T-helper 1 cell treated with Interleukin-12 subunit alpha and Interleukin-12 subunit beta and Interleukin-4 antibody, amounts not matched to agents 30 ng/mL and 1 ng/mL, for 36 hours (primary cell): ENCODE measurements around the gene TMEM50A. TPM values are rescaled to one million over a fixed set of nuclear protein-coding genes. Genes with fewer than 3 reads are reported as not detected.
"Not testable (repeated sequence)": the region's sequence is repeated elsewhere in the genome, so short reads cannot be mapped to it uniquely, and the experiment has no call there.

ENCODE experiments used
- intact Hi-C: fragments of 100-400 bp; cut with micrococcal nuclease; formaldehyde crosslinking; loops from one replicate; pipeline ENCODE4 v1.15.1; 2024
- total RNA-seq: library from RNA; stranded (reverse); gene quantifications from 2 replicates; pipeline ENCODE4 v1.2.3, GENCODE V29; 2022

The TMEM50A gene
- total RNA-seq, 1 donor from 2014 or later = 156 TPM

- intact Hi-C loops = loop anchor here (10.0 kb wide), 1 partner anchor 575 kb away; the partner anchor contains the start of gene STMN1
These were observed 8.2 kb upstream of the TMEM50A start for GRCh38 chr1:25329950-25330349.

- intact Hi-C loops = loop anchor here (5.0 to 10.0 kb wide), 2 partner anchors 568 to 775 kb away; partner anchors contain the start of genes PDIK1L and STMN1
These were observed 1.2 kb upstream of the TMEM50A start for GRCh38 chr1:25336922-25337354.

DNA sequence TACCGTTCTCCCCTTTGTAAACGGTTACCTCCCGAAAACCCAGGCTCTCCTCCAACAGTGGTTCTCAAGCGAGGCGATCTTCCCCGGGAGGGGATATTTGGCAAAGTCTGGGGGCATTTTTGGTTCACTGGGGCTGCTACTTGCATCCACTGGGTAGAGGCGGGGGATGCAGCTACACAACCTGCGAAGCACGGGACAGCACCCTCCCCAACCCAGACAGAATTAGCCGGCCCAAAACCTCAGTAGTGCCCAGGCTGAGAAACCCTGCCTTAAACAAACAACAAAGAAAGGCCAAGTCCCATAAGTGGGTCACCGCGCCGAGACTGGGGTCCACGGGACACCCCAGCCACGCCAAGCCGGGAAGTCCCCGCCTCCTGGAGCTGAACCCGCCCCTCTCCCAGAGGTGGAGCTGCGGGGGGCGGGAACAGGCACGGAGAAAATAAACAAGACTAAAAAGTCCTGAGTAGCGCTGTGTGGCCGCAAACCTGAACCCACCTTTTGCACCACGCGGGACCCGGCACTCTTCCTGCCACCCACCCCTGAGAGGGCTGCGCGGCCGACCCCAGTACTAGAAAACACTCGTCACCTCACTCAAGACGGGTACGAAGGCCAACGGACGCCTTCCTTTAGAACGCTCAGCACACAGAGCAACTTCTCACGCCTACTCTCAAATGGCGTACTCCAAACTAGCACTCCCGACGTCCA lies 499 bp upstream of the TMEM50A start:
- intact Hi-C loops = loop anchor here (2.0 to 10.0 kb wide), 6 partner anchors 69 to 775 kb away; partner anchors contain the start of genes MACO1, PDIK1L, STMN1 and SYF2

DNA sequence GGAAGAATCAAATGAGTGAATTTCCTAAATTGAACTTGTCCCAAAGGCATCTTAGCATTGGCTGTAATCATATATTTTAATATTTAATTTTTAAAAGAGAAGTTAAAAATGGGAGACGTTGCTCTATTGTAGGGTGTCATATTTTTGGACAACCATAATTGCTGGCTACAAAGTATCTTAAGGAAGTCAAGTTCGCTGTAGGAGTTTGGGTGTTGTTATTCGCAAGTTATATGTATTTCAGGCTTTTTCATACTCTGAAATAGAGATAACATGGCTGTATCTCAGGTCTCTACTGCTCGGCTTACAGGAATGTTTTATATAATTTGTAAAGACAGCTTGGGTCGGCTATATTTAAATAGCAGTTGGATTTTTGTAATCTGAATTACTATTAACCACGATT lies 852 bp downstream of the TMEM50A start:
- intact Hi-C loops = loop anchor here (2.0 to 10.0 kb wide), 6 partner anchors 70 to 773 kb away; partner anchors contain the start of genes MACO1, PDIK1L, STMN1 and SYF2

GRCh38 chr1:25341746-25342145 lies 3.6 kb downstream of the TMEM50A start:
- intact Hi-C loops = no loop called here

DNA sequence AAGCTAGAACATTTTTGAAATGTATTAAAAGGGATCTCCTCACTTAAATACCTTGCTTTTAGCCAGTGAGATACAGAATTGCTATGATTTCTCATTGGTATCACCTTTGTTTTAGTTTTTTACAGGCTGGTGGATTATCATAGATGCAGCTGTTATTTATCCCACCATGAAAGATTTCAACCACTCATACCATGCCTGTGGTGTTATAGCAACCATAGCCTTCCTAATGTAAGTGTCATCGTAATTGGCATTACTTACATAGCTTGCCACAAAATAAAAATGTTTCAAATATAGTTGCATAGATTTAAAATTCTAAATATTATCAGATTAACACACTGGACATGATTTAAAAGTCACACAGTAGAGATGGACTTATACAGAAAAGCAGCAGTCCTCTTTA lies 4.7 kb downstream of the TMEM50A start:
- intact Hi-C loops = no loop called here

GRCh38 chr1:25343872-25344271 lies 5.7 kb downstream of the TMEM50A start:
- intact Hi-C loops = no loop called here

DNA sequence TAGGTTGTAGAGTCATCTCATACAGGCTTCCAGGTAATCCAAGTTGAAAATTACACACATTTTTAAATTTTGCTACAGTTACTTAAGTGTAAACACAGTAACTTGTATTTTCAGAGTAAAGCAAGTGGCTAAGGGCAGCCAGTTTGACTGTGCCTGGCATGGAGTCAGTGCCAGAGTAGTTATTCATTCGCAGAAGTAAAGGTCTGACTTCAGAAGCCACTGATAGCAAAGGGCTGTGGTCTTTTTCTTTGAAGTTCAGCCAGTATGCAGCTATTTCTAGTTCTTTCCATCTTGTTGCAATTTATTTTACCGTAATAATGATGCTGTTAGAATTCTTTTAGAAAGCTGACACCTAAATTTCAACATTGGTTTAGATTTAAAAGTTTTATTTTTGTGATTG lies 9.4 kb downstream of the TMEM50A start:
- intact Hi-C loops = no loop called here

DNA sequence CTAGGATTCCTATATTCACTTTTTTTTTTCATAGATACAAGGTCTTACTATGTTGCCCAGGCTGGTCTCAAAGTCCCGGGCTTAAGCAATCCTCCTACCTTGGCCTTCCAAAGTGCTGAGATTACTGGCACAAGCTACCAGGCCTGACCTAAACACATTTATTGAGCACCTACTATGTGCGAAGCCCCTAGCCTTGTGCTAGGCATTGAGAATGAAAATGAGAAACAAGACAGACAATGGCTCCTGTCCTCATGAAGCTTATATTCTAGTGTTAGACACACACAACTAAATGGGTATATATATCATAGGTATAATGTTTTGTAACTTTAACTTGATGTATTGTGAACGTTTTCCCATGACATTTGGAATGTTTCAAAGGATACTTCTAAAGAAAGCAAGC lies 11.5 kb downstream of the TMEM50A start:
- intact Hi-C loops = no loop called here

DNA sequence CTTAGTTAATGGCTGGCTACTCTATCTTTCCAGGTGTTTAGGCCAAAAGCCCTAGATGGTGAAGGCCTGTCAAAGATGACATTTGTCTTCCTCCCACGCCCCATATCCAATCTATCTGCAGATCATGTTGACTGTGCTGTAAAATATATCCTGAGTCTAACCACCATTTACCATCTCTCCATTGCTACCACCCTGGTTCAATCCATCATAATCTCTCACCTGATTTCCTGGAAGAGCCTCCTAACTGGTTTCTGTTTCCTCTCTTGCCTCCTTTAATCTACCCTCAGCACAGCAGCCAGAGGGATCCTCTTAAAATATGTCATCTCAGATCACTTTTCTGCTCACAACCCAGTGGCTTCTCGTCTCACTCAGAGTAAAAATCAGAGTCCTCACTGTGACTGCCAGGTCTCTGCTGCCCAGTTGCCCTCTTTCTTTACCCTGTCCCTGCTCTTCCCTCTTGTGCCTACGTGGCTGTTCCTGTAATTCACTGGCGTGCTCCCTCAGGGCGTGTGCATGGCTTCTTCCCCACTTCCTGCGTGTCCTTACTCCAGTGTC lies 17.8 kb downstream of the TMEM50A start:
- intact Hi-C loops = no loop called here

DNA sequence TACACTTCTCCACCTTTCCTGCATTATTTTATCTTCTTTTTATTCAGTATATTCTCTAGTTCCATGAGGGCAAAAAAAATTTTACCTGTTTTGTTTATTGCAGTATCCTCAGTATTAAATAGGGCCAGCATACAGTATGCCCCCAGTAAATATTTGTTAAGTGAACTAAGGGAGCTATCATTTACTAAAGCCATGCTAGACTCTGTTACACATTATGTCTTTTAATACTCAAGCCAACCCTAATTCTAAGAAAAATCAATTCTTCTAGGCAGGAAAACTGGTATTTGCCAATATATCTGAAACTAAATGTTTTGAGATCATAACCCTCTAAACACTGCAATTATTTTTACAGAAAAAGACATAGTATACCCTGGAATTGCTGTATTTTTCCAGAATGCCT lies 18.3 kb downstream of the TMEM50A start:
- intact Hi-C loops = no loop called here

- intact Hi-C loops = no loop called here
These were observed 18.7 kb downstream of the TMEM50A start for GRCh38 chr1:25356848-25357247.

GRCh38 chr1:25360596-25361581 lies 22.8 kb downstream of the TMEM50A start:
- intact Hi-C loops = no loop called here

GRCh38 chr1:25361901-25362300 lies 23.8 kb downstream of the TMEM50A start:
- intact Hi-C loops = no loop called here

GRCh38 chr1:25362634-25363559 lies 24.8 kb downstream of the TMEM50A start:
- intact Hi-C loops = not testable (repeated sequence)

DNA sequence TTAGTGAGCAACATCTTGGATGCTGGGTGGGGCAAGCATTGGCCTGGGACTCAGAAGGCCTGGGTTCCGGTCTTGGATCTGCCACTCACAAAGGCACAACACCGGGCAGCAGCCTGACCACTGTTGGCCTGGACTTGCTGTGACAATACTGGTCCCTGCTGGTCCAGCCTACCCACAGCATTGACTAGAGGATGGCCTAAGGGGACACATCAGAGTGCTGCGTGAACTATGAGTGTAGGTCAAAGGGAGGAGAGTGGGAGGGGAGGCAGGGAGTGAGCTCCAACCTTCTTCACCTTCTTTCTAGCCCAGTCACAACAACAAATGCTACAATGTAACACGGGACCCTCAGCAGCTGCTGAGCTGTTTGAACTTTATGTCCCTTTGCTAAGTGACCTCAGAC lies 31.1 kb downstream of the TMEM50A start:
- intact Hi-C loops = no loop called here

- intact Hi-C loops = not testable (repeated sequence)
These were observed 31.6 kb downstream of the TMEM50A start for GRCh38 chr1:25369691-25370271.

GRCh38 chr1:25371757-25372156 lies 33.6 kb downstream of the TMEM50A start:
- intact Hi-C loops = not testable (repeated sequence)

GRCh38 chr1:25378367-25378766 lies 40.2 kb downstream of the TMEM50A start:
- intact Hi-C loops = not testable (repeated sequence)

DNA sequence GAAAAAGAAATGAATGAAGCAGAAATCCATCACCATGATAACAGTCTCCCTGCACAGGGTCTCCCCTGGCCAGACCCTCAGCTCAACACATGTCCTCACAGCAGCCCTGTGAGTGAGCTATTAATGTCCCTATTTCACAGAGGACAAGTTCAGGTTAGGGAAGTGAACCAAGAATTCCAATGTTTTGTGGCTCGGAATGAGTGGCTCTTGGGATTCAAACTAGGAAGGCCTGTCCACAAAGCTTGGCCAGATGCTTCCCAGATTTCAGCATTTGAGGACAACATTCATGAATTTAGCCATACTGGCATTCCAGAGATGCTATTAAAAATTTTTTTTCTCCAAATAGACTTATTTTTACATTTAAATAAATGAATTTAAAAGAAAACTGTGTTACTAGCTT lies 44.4 kb downstream of the TMEM50A start:
- intact Hi-C loops = not testable (repeated sequence)
